Measurements from ENCODE around the gene ELP6.
"Not testable (repeated sequence)": the region's sequence is repeated elsewhere in the genome, so short reads cannot be mapped to it uniquely, and the experiment has no call there.

Gene ELP6

DNA sequence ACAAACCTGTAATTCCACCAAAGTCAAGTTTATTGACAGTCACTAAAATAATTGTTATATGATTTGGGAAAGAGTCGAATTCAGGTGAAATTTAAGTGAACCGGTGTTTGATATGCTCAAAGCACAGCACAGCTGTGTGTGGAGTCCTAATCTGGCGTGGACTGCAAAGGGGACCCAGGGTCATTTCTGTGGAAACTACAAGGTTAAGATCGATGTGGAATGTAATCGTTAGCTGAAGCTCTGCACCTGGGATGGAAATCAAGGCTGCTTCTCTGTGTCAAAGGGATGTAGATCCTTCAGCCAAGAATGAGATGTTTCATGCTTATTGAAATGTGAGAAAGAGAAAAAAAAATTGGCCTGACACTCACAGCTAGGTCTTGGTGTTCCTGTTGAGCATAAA lies 1.6 kb upstream of the ELP6 start:
- in situ Hi-C loops (cut with MboI; ENCODE audit: low sequenced_read_pairs): loop anchor here (25.0 kb wide), 1 partner anchor 272 kb away; the partner anchor contains the start of gene SMARCC1

DNA sequence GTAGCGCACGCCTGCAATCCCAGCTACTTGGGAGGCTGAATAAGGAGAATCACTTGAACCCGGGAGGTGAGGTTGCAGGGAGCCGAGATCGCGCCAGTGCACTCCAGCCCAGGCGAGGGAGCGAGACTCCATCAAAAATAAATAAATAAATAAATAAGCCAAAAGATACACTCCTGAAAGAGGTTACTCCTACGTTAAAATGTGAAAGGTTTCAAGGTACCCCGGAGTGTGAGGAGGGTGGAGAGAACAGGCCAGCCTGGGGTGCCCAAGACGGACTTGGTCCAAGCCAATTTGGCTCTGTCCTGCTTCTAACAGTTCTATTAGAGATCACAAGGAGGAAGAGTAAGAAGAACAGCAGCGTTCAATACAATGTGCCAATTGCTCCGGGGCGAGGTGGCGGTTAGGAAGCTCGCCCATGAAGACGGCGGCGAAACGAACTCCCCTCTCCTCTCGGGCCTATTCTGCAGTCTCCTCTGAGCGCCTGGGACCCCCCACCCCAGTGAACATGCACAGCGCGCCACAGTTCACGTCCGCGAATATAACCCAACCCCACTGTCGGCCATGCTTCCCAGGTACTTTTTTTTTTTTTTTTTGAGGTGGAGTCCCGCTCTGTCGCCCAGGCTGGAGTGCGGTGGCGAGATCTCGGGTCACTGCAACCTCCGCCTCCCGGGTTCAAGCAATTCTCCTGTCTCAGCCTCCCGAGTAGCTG lies 942 bp downstream of the ELP6 start:
- in situ Hi-C loops (cut with MboI; ENCODE audit: low sequenced_read_pairs): loop anchor here (25.0 kb wide), 1 partner anchor 275 kb away; the partner anchor contains the start of gene SMARCC1

DNA sequence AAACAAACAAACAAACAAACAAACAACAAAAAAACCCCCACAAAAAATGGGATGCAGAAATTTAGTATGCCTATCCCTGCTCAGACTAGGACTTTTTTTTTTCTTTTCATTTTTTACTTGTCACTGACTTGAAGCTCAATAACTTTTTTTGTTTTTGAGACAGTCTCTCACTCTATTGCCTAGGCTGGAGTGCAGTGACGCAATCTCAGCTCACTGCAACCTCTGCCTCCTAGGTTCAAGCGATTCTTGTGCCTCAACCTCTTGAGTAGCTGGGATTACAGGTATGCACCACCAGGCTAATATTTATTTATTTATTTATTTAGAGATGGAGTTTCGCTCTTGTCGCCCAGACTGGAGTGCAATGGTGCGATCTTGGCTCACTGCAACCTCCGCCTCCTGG lies 8.2 kb downstream of the ELP6 start:
- in situ Hi-C loops (cut with MboI; ENCODE audit: low sequenced_read_pairs): loop anchor here (25.0 kb wide), 1 partner anchor 282 kb away; the partner anchor contains the start of gene SMARCC1

- in situ Hi-C loops (cut with MboI; ENCODE audit: low sequenced_read_pairs): loop anchor here (25.0 kb wide), 1 partner anchor 283 kb away; the partner anchor contains the start of gene SMARCC1
These were observed 9.4 kb downstream of the ELP6 start for GRCh38 chr3:47504113-47504512.

- in situ Hi-C loops (cut with MboI; ENCODE audit: low sequenced_read_pairs): loop anchor here (25.0 kb wide), 1 partner anchor 284 kb away; the partner anchor contains the start of gene SMARCC1
These were observed 10.5 kb downstream of the ELP6 start for GRCh38 chr3:47503033-47503432.

DNA sequence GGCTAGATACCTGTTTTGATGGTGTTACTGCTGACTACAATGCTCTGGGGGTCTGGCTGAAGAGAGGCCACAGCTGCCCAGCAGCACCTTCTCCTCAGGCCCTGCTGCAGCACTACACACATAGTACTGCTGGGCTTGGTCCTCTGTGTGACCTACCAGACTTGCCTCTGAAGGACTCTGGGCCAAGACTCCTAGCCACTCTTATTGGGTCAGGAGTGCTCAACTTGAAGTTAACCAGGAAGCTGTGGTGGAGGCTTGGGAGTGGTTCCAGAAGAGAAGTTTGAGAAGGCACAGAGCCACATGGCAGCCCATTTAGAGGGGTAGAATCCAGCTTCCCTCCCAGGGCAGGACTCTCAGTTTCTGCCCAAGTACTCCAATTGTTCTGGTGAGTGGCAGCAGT lies 16.6 kb downstream of the ELP6 start:
- in situ Hi-C loops (cut with MboI; ENCODE audit: low sequenced_read_pairs): no loop called here

DNA sequence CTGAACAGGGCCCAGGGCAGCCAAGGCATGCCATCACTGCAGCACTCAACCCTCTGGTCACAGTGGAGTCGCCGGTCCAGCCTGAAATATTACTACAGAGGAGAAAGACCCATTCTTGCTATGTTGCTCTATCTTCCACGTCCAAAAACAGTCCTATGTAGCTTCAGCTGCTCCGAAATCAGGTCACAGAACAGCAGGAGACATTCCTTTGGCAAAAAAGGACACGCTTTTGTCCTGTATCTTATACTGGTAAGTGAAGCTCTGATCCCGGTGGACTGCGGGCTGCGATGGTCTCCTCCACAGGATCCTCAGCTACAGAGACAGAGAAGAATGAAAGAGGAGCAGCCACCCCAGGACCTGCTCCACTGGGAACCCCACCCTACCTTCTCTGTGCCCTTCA lies 17.6 kb downstream of the ELP6 start:
- in situ Hi-C loops (cut with MboI; ENCODE audit: low sequenced_read_pairs): no loop called here

DNA sequence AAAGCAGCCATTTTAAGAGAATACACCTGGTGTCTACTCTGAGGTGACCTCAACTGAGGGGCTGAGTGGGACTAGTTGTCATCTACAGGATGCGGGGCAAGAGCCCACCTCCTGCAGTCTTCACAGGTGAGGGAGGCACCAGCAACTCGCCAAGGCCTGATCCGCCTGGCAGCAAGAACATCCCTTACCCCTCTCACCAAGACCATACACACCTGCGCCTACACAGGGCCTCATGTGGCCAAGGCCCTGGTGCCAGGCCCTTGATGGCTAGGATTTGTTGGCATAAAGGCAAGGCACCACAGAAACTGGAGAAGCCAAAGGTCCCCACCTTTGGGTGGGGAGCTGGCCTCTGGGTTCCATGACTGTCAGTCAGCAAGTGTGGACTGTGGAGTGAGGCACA lies 18.4 kb downstream of the ELP6 start:
- in situ Hi-C loops (cut with MboI; ENCODE audit: low sequenced_read_pairs): no loop called here

DNA sequence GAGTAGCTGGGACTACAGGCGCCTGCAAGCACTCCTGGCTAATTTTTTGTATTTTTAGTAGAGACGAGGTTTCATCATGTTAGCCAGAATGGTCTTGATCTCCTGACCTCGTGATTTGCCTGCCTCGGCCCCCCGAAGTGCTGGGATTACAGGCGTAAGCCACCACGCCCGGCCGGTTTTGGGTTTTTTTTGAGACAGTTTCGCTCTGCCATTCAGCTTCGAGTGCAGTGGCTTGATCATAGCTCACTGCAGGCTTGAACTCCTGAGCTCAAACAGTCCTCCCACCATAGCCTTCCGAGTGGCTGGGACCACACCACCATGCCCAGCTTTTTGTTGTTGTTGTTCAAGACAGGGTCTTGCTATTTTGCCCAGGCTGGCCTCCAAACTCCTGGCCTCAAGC lies 21.7 kb downstream of the ELP6 start:
- in situ Hi-C loops (cut with MboI; ENCODE audit: low sequenced_read_pairs): no loop called here

- in situ Hi-C loops (cut with MboI; ENCODE audit: low sequenced_read_pairs): no loop called here
These were observed 22.3 kb downstream of the ELP6 start for GRCh38 chr3:47491186-47491585.

DNA sequence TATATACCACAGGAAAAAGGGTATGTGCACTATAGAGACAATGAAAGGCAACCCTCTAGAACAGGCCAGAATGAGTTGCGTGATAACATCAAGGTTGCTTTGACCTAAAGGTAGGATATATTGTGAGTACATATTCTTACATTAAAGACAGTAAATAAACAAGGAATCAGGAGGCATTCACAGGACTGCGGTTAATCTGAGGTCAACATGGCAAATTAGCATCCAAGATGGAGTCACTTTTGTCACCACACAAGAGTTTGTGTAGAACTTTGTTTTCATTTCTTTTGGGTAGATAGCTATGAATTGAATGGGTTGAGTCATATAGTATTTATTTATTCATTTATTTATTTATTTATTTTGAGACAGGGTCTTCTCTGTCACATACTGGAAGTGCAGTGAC lies 26.2 kb downstream of the ELP6 start:
- in situ Hi-C loops (cut with MboI; ENCODE audit: low sequenced_read_pairs): no loop called here

- in situ Hi-C loops (cut with MboI; ENCODE audit: low sequenced_read_pairs): no loop called here
These were observed 27.7 kb downstream of the ELP6 start for GRCh38 chr3:47485812-47486211.

DNA sequence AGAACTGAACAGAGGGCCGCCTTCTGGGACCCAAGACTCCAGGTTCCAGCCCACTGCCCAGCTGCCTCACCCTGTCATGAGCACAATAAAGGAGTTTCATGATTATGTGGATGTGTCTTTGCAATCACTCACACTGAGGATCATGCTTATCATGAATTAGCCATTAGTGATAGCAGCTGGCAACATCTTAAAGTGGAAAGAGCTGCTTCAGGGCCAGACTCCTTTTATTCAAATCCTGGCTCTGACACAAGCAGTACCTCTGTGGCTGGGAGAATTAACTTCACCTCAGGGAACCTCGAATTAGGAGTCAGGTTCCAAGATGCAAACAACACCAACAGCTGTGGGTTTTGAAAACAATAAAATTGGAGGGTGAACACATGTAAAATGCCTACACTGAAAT lies 31.1 kb downstream of the ELP6 start:
- in situ Hi-C loops (cut with MboI; ENCODE audit: low sequenced_read_pairs): no loop called here

- in situ Hi-C loops (cut with MboI; ENCODE audit: low sequenced_read_pairs): not testable (repeated sequence)
These were observed 31.7 kb downstream of the ELP6 start for GRCh38 chr3:47481763-47482162.

DNA sequence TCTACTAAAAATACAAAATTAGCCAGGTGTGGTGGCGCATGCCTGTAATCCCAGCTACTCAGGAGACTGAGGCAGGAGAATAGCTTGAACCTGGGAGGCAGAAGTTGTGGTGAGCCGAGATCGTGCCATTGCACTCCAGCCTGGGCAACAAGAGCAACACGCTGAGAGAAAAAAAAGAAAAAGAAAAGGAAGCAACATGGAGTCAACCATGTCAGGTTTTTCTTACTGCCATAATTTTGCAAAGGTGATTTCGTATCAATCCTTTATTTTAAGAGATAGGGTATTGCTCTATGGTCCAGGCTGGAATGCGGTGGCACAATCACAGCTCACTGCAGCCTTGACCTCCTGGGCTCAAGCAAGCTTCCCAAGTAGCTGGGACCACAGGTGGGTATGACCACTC lies 33.2 kb downstream of the ELP6 start:
- in situ Hi-C loops (cut with MboI; ENCODE audit: low sequenced_read_pairs): not testable (repeated sequence)

GRCh38 chr3:47479826-47480160 lies 33.7 kb downstream of the ELP6 start:
- in situ Hi-C loops (cut with MboI; ENCODE audit: low sequenced_read_pairs): no loop called here

DNA sequence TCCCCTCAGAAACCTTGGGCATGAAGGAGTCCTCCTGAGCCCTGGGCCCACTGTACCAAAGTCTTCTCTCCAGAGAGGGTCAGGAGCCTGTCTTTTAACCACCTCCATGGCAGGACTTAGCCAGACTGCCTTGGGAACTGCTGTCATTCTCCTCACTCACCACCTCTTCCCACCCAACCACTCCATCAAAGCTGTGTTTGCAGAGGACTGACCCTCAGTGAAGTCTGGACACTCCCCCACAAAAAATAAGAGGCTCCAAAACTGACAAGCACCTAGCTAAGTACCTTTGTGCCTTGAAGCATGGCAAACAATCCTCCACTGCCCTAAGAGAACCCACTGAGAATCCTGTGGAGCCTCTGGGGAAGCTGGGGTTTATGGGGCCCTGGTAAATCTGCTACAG lies 35.5 kb downstream of the ELP6 start:
- in situ Hi-C loops (cut with MboI; ENCODE audit: low sequenced_read_pairs): no loop called here

- in situ Hi-C loops (cut with MboI; ENCODE audit: low sequenced_read_pairs): no loop called here
These were observed 36.8 kb downstream of the ELP6 start for GRCh38 chr3:47476644-47477199.

DNA sequence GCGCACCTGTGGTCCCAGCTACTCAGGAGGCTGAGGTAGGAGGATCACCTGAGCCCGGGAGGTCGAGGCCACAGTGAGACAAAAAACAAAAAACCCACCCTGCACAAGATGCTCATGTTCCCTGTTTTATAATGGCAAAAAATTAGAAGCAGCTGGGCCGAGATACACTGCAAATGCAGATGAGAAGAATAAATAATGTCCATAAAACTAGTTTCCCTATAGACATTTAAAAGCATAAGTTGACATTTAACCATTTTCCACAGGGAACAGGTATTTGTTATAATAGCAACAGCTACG lies 37.2 kb downstream of the ELP6 start:
- in situ Hi-C loops (cut with MboI; ENCODE audit: low sequenced_read_pairs): no loop called here

DNA sequence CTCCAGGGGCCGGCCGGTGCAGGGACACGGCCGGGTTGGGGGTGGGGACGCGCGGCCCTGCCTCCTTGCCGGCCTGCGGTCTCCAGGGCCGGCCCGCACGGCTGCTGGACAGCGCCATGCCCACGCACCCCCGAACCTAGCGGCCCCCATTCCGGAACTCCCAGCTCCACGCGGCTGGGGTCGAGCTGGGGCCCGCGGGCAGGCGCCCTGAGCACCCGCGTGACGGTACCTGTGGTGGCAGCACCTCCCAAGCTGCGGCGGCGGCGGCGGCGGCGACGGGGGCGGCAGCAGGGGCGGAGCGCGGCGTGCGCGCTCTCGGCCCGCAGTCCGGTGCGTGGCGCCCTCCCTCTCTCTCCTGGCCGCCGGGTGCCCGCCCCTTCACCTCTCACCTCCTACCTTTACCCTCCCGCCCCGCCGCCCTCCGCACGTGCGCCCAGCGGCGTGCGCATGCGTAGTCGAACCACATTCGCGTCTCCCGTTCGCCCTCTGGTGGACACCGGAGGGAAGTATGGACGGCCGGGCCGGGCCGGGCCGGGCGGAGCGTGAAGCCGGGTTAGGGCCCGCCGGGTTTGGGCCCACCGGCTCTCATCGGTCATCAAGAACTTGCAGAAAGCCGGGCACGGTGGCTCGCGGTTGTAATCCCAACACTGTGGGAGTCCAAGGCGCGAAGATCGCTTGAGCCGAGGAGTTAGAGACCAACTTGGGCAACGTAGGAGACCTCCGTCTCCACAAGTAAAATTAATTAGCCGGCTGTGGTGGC lies 37.8 kb downstream of the ELP6 start, which contains the start of gene SCAP:
Gene SCAP (minus strand): TSS at position 372 of the 760 bp plus-strand sequence. CDS start 32,948 bp downstream, outside the sequence.
- in situ Hi-C loops (cut with MboI; ENCODE audit: low sequenced_read_pairs): no loop called here

- in situ Hi-C loops (cut with MboI; ENCODE audit: low sequenced_read_pairs): no loop called here
These were observed 38.4 kb downstream of the ELP6 start for GRCh38 chr3:47475029-47475569.

DNA sequence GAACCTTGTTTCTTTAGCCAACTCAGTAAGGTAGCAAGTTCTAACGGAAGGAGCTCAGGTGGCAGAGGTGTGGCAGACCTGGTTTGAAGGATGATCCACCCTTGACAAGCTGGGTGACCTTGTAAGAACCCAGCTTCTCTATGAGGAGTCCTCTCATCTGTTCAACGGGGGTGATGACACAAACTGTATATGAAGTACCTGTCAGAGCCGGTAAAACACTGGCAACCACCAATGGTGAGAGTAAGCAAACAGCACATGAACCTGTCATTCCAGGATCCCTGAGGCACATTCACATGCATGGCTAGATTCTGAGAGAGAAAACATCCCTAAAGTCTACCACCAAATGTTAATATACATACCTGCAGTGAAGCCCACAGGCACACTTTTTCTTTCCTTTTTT lies 40.1 kb downstream of the ELP6 start:
- in situ Hi-C loops (cut with MboI; ENCODE audit: low sequenced_read_pairs): no loop called here
